H1 (cell line): Measurements from ENCODE around the gene CSF2RB. TPM values are rescaled to one million over a fixed set of nuclear protein-coding genes. Genes with fewer than 3 reads are reported as not detected.

Source experiments
- CTCF ChIA-PET: fragments of 300-600 bp; sonication (Branson Sonifier 250); formaldehyde crosslinking; loops from one replicate; lab custom pipeline; 2021; ENCODE audit not compliant: partially characterized antibody; lab: Charles Lee
- POLR2A ChIA-PET: fragments of 300-600 bp; sonication (Branson Sonifier 250); formaldehyde crosslinking; loops from one replicate; lab custom pipeline; 2021; ENCODE audit warnings: inconsistent platforms; ENCODE audit not compliant: partially characterized antibody; lab: Charles Lee
- DNase-seq, 2 experiments: peaks; one replicate each; pipeline versions ENCODE4 v3.0.0 to v3.0.0-alpha.2; 2010 to 2022; ENCODE audit warnings: low spot score in 2 of 2, low read depth in 1 of 2, mixed read lengths in 1 of 2
- FAIRE-seq: peaks from 2 replicates; lab custom pipeline; 2011; peaks lifted over from hg19 to GRCh38; lab: Jason Lieb, UNC
- H2AFZ ChIP-seq: 2 replicates; pipeline ENCODE4 v1.8.1; 2012; ENCODE audit warnings: low read length, inconsistent platforms
- H2AK5ac ChIP-seq: 2 replicates; pipeline ENCODE4 v1.6.1; 2013; ENCODE audit warnings: low read depth, low read length
- H2BK120ac ChIP-seq: replicated peaks from 2 replicates; pipeline ENCODE3; 2013; ENCODE audit warnings: low read depth, low read length, inconsistent platforms
- H2BK12ac ChIP-seq: 2 replicates; pipeline ENCODE4 v1.6.1; 2013; ENCODE audit warnings: low read depth, low read length
- H2BK15ac ChIP-seq: 2 replicates; pipeline ENCODE4 v1.6.1; 2013; ENCODE audit warnings: low read length
- H2BK20ac ChIP-seq: 2 replicates; pipeline ENCODE4 v1.6.1; 2013; ENCODE audit warnings: low read length
- H2BK5ac ChIP-seq: 2 replicates; pipeline ENCODE4 v1.6.1; 2013; ENCODE audit warnings: low read depth, low read length
- H3K14ac ChIP-seq: 2 replicates; pipeline ENCODE4 v1.6.1; 2013; ENCODE audit warnings: inconsistent platforms; ENCODE audit not compliant: insufficient read length
- H3K18ac ChIP-seq: 2 replicates; pipeline ENCODE4 v1.6.1; 2013; ENCODE audit warnings: low read length; ENCODE audit errors: extremely low read depth
- H3K23ac ChIP-seq: 2 replicates; pipeline ENCODE4 v1.6.1; 2013; ENCODE audit warnings: inconsistent platforms; ENCODE audit not compliant: insufficient read length
- H3K23me2 ChIP-seq: 2 replicates; pipeline ENCODE4 v1.6.1; 2013; ENCODE audit warnings: low read depth, low read length
- H3K27ac ChIP-seq: 2 replicates; pipeline ENCODE4 v1.6.1; 2011; ENCODE audit warnings: low read depth, low read length, inconsistent platforms
- H3K27me3 ChIP-seq, 4 experiments: replicated peaks in 1 of 4; 1 replicate in 1 of 4; 2 replicates in 3 of 4; pipeline versions ENCODE4 v1.6.1 to v1.8.1; 2011 to 2013; ENCODE audit warnings: low read length in 3 of 4, mild to moderate bottlenecking in 3 of 4, inconsistent platforms in 2 of 4, mixed read lengths in 2 of 4, moderate library complexity in 1 of 4; ENCODE audit not compliant: control insufficient read depth in 3 of 4, insufficient read depth in 3 of 4; ENCODE audit errors: extremely low read depth in 1 of 4
- H3K36me3 ChIP-seq, 4 experiments: 2 replicates each; pipeline versions ENCODE4 v1.6.1 to v1.8.1; 2011 to 2013; ENCODE audit warnings: mild to moderate bottlenecking in 4 of 4, low read length in 3 of 4, moderate library complexity in 2 of 4, control low read depth in 1 of 4, inconsistent platforms in 1 of 4; ENCODE audit not compliant: insufficient read depth in 4 of 4, control insufficient read depth in 2 of 4
- H3K4ac ChIP-seq: replicated peaks from 2 replicates; pipeline ENCODE3; 2013; ENCODE audit warnings: low read length, low read depth, mixed read lengths, inconsistent platforms; ENCODE audit not compliant: insufficient read length
- H3K4me1 ChIP-seq, 4 experiments: replicated peaks in 1 of 4; 1 replicate in 1 of 4; 2 replicates in 3 of 4; pipeline versions ENCODE4 v1.6.1 to v1.8.1; 2011 to 2013; ENCODE audit warnings: low read length in 3 of 4, inconsistent platforms in 2 of 4, mixed read lengths in 1 of 4; ENCODE audit not compliant: insufficient read depth in 4 of 4, control insufficient read depth in 3 of 4
- H3K4me2 ChIP-seq, 2 experiments: 2 replicates each; pipeline versions ENCODE4 v1.6.1 to v1.8.1; 2011 to 2013; ENCODE audit warnings: low read depth in 2 of 2, low read length in 2 of 2, control low read depth in 1 of 2, inconsistent platforms in 1 of 2, mild to moderate bottlenecking in 1 of 2; ENCODE audit not compliant: insufficient read depth in 1 of 2
- H3K4me3 ChIP-seq, 4 experiments: fragments of 200-600, 300-600 bp in 1 of 4; sonication (generic), shearing (Covaris generic), sonication (Bioruptor Twin) in 1 of 4; 2 replicates each; pipeline versions ENCODE4 v1.5.1 to v1.8.1; 2011 to 2016; ENCODE audit warnings: low read length in 4 of 4, low read depth in 3 of 4, control low read depth in 2 of 4, inconsistent platforms in 2 of 4, mild to moderate bottlenecking in 2 of 4, mixed read lengths in 1 of 4, moderate library complexity in 1 of 4; ENCODE audit not compliant: insufficient read depth in 2 of 4; ENCODE audit errors: extremely low read depth in 1 of 4
- H3K56ac ChIP-seq: replicated peaks from 2 replicates; pipeline ENCODE3; 2013; ENCODE audit warnings: low read depth, mild to moderate bottlenecking, mixed read lengths, low read length, inconsistent platforms; ENCODE audit not compliant: insufficient read length
- H3K79me1 ChIP-seq: 2 replicates; pipeline ENCODE4 v1.6.1; 2013; ENCODE audit warnings: low read depth, low read length, control low read depth
- H3K79me2 ChIP-seq, 2 experiments: 2 replicates each; pipeline versions ENCODE4 v1.6.1 to v1.8.1; 2012 to 2013; ENCODE audit warnings: low read length in 2 of 2, mild to moderate bottlenecking in 2 of 2, inconsistent platforms in 1 of 2; ENCODE audit not compliant: insufficient read depth in 2 of 2, control insufficient read depth in 1 of 2
- H3K9ac ChIP-seq, 4 experiments: replicated peaks in 1 of 4; 1 replicate in 1 of 4; 2 replicates in 3 of 4; pipeline versions ENCODE4 v1.6.1 to v1.8.1; 2011 to 2013; ENCODE audit warnings: low read depth in 3 of 4, low read length in 3 of 4, control low read depth in 2 of 4, mild to moderate bottlenecking in 2 of 4, moderate library complexity in 2 of 4, inconsistent platforms in 1 of 4; ENCODE audit errors: extremely low read depth in 1 of 4
- H3K9me3 ChIP-seq, 2 experiments: 2 replicates each; pipeline versions ENCODE4 v1.6.1 to v1.8.1; 2012 to 2013; ENCODE audit warnings: mild to moderate bottlenecking in 2 of 2, moderate library complexity in 2 of 2, control low read depth in 1 of 2, inconsistent platforms in 1 of 2, low read depth in 1 of 2, low read length in 1 of 2, mixed read lengths in 1 of 2; ENCODE audit not compliant: insufficient read depth in 2 of 2
- H4K20me1 ChIP-seq, 2 experiments: replicated peaks in 1 of 2; 2 replicates each; pipeline versions ENCODE3 to v1.8.1; 2011 to 2013; ENCODE audit warnings: inconsistent platforms in 2 of 2, low read length in 2 of 2, mild to moderate bottlenecking in 1 of 2; ENCODE audit not compliant: insufficient read depth in 2 of 2, control insufficient read depth in 1 of 2
- H4K5ac ChIP-seq: 2 replicates; pipeline ENCODE4 v1.6.1; 2013; ENCODE audit warnings: low read length, low read depth, mixed read lengths, inconsistent platforms; ENCODE audit not compliant: insufficient read length
- H4K8ac ChIP-seq: 2 replicates; pipeline ENCODE4 v1.8.0; 2013; ENCODE audit warnings: mild to moderate bottlenecking, moderate library complexity, low read length, inconsistent platforms; ENCODE audit not compliant: insufficient read depth; ENCODE audit errors: extremely low read depth
- H4K91ac ChIP-seq: replicated peaks from 2 replicates; pipeline ENCODE3; 2013; ENCODE audit warnings: low read length, mixed read lengths, inconsistent platforms; ENCODE audit not compliant: insufficient read length
- CTCF ChIP-seq, 3 experiments: IDR thresholded peaks; 1 replicate in 2 of 3; 2 replicates in 1 of 3; pipeline versions ENCODE4 v1.5.1 to v1.6.1; 2011; ENCODE audit warnings: low read length in 3 of 3, mild to moderate bottlenecking in 3 of 3, inconsistent platforms in 2 of 3, low read depth in 1 of 3, moderate library complexity in 1 of 3; ENCODE audit not compliant: insufficient read depth in 1 of 3; ENCODE audit errors: control extremely low read depth in 1 of 3
- RAD21 ChIP-seq, 2 experiments: IDR thresholded peaks in 1 of 2; conservative IDR thresholded peaks in 1 of 2; 2 replicates each; pipeline ENCODE4 v1.6.1; 2011; ENCODE audit warnings: low read depth in 2 of 2, low read length in 2 of 2, improper control_type of control experiment in 1 of 2, inconsistent platforms in 1 of 2, mild to moderate bottlenecking in 1 of 2, moderate library complexity in 1 of 2
- SP4 ChIP-seq: IDR thresholded peaks from 2 replicates; pipeline ENCODE4 v1.6.1; 2012; ENCODE audit warnings: low read length, inconsistent platforms
- WGBS, 2 experiments: shearing (Covaris generic) in 1 of 2; methylation state at CpG; one replicate each; pipeline versions ENCODE4 v1.1.6 to v1.1.7; 2013 to 2015; ENCODE audit warnings: low lambda C conversion rate in 2 of 2, mixed read lengths in 2 of 2, inconsistent platforms in 1 of 2, low coverage in 1 of 2, missing lambda C conversion rate in 1 of 2; ENCODE audit not compliant: insufficient replicate concordance in 2 of 2, insufficient coverage in 1 of 2, insufficient read length in 1 of 2; ENCODE audit errors: extremely low coverage in 1 of 2, missing lambda C conversion rate in 1 of 2; 5-methylcytosine and 5-hydroxymethylcytosine counted together
- polyA plus RNA-seq, 7 experiments: library from polyadenylated mRNA; depleted of rRNA in 3 of 7; stranded (reverse) in 5 of 7; unstranded in 2 of 7; fragments of >200 nt in 5 of 7; fragments of 200-250 nt in 2 of 7; gene quantifications; 1 replicate in 5 of 7; 2 replicates in 1 of 7; 4 replicates in 1 of 7; pipeline versions ENCODE4 v1.2.1 to v1.2.3, GENCODE V29; 2011 to 2013; ENCODE audit warnings: missing spikeins in 2 of 7, mixed read lengths in 2 of 7
- total RNA-seq: library from RNA; stranded (reverse); fragmentation: NEBNext Ultra II Directional; extraction: Animal tissue kit (Norgen Biotek cat#: 25700); gene quantifications from 2 replicates; pipeline ENCODE4 v1.2.1, GENCODE V29; 2021

Gene CSF2RB
- total and polyA plus RNA-seq, 2 of the 8 experiments (the other 6 are each of a cell fraction or from before 2014, with no cell fraction given) = not detected

DNA sequence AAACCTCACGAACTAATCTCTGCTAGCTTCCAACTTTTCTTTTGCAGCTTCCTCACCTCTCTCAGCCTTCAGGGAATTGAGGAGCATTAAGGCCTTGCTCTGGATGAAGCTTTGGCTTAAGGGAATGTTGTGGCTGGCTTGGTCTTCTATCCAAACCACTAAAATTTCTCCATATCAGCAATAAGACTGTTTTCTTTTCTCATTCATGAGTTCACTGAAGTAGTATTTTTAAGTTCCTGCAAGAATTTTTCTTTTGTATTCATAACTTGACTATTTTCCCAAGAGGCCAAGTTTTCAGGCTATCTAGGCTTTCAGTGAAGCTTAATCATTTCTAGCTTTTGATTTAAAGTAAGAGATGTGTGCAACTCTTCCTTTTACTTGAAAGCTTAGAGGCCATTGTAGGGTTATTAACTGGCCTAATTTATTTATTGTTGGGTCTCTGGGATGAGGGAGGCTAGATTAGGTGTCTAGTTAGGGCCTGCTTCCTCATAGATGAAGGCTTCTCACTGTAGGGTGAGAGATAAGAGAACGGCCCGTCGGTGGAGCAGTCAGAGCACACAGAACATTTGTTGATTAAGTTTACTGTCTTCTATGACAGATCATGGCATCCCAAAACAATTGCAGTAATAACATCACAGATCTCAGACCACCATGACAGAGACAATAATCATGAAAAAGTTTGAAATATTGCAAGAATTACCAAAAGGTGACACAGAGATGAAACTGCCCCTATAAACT, 33.2 kb downstream of the CSF2RB start:
- no peaks in the 10 kb centered on the region for H3K9me3 ChIP-seq
- H3K4me2 ChIP-seq = no peak overlapping the region
- no peak overlapping the region for H4K91ac ChIP-seq
- TF ChIP-seq CTCF (IDR thresholded peaks at IDR 0.05; ENCODE audit: control extremely low read depth in 1 of 3, insufficient read depth in 1 of 3, low read depth in 1 of 3, low read length in 3 of 3) (peak in 2 of 3 experiments; percentile 27 to 38; a peak in 3 of 4 replicates), SP4 (no peak), RAD21 (IDR thresholded peaks at IDR 0.05 in 1 of 2, conservative IDR thresholded peaks at IDR 0.05 in 1 of 2; ENCODE audit: low read depth in 2 of 2, low read length in 2 of 2) (peak; percentile 30 to 40)
- TF ChIP-seq, all 59 proteins: peak for 2
- H3K36me3 ChIP-seq = no peaks in the 10 kb centered on the region
- no peak overlapping the region for H2AK5ac ChIP-seq
- H3K23me2 ChIP-seq = no peaks in the 10 kb centered on the region
- no peak overlapping the region for H4K8ac ChIP-seq
- FAIRE-seq = peak; percentile 87
- H3K4me3 ChIP-seq = no peak overlapping the region
- POLR2A ChIA-PET = no interaction called here
- H3K27me3 ChIP-seq = no peaks in the 10 kb centered on the region; a peak in 1 of 7 replicates
- CTCF ChIA-PET = interaction anchor here (0.6 to 2.2 kb wide), 8 partner anchors 9 to 34 kb away, joined by 3 to 14 read pairs (median 5); partner anchors contain the start of gene CSF2RB
- no peak overlapping the region for H2BK120ac ChIP-seq
- H2BK15ac ChIP-seq = no peak overlapping the region
- no peak overlapping the region for H3K18ac ChIP-seq
- H3K56ac ChIP-seq = no peak overlapping the region
- H3K27ac ChIP-seq = no peak overlapping the region
- H3K9ac ChIP-seq = no peak overlapping the region
- no peak overlapping the region for H2AFZ ChIP-seq
- H3K79me1 ChIP-seq = no peaks in the 10 kb centered on the region
- no peak overlapping the region for H4K5ac ChIP-seq
- 48% methylated on average over 4 of the region's 4 CpGs; no CpG with 5 or more reads in 1 of the 2 experiments for WGBS, 2 experiments
- H3K79me2 ChIP-seq = no peaks in the 10 kb centered on the region
- no peak overlapping the region for H2BK20ac ChIP-seq
- no peaks in the 10 kb centered on the region for H3K4me1 ChIP-seq
- no peak for DNase-seq
- H3K14ac ChIP-seq = no peak overlapping the region
- H3K4ac ChIP-seq = no peak overlapping the region
- H2BK5ac ChIP-seq = no peak overlapping the region
- no peak overlapping the region for H3K23ac ChIP-seq
- H4K20me1 ChIP-seq = no peaks in the 10 kb centered on the region
- H2BK12ac ChIP-seq = no peak overlapping the region
